SJCRH30 (cell line): ENCODE data around the gene MNX1. TPM values are rescaled to one million over a fixed set of nuclear protein-coding genes. Genes with fewer than 3 reads are reported as not detected.

Source experiments
- DNase-seq, 2 experiments: peaks; one replicate each; pipeline ENCODE4 v3.0.0-alpha.2; 2015 to 2020
- H3K27ac ChIP-seq: fragments of 250-450 bp; sonication (Bioruptor Pico); 2 replicates; pipeline ENCODE4 v1.5.1; 2020; ENCODE audit warnings: mild to moderate bottlenecking, moderate library complexity
- H3K27me3 ChIP-seq: fragments of 250-450 bp; sonication (Bioruptor Pico); 2 replicates; pipeline ENCODE4 v1.5.1; 2020; ENCODE audit warnings: mild to moderate bottlenecking, moderate library complexity
- H3K36me3 ChIP-seq: fragments of 250-450 bp; sonication (Bioruptor Pico); 2 replicates; pipeline ENCODE4 v1.5.1; 2020; ENCODE audit warnings: mild to moderate bottlenecking, moderate library complexity
- H3K4me1 ChIP-seq: fragments of 250-450 bp; sonication (Bioruptor Pico); 2 replicates; pipeline ENCODE4 v1.5.1; 2020; ENCODE audit warnings: mild to moderate bottlenecking, moderate library complexity
- H3K4me3 ChIP-seq: fragments of 250-450 bp; sonication (Bioruptor Pico); 2 replicates; pipeline ENCODE4 v1.5.1; 2020; ENCODE audit warnings: mild to moderate bottlenecking, moderate library complexity
- H3K9me3 ChIP-seq: fragments of 250-450 bp; sonication (Bioruptor Pico); replicated peaks from 2 replicates; pipeline ENCODE4 v1.5.1; 2020; ENCODE audit warnings: mild to moderate bottlenecking, moderate library complexity
- total RNA-seq: library from RNA; depleted of rRNA; stranded (reverse); fragments of >200 nt; shearing (Covaris generic); gene quantifications from 2 replicates; pipeline ENCODE4 v1.2.3, GENCODE V29; 2014

Gene MNX1
- total RNA-seq, 1 experiment from 2014 or later, result 4.4 TPM

GRCh38 chr7:157004521-157005455, 5.7 kb downstream of the MNX1 start:
- Histone ChIP-seq H3K27me3 (peaks cover 11% of the 10 kb centered on the region), H3K4me1 (peaks cover 3% of the 10 kb centered on the region), H3K36me3 (no peaks in the 10 kb centered on the region), H3K9me3 (0 out of 2 replicates have a peak, but pooled peaks cover 2% of the 10 kb centered on the region), H3K27ac (no peak overlapping the region), H3K4me3 (no peak overlapping the region)
- no peak for DNase-seq

GRCh38 chr7:157003756-157004520, 6.5 kb downstream of the MNX1 start:
- Histone ChIP-seq H3K4me1 (no peaks in the 10 kb centered on the region; the same call in 1 of the 2 replicates), H3K27me3 (peaks cover 5% of the 10 kb centered on the region), H3K27ac (no peak overlapping the region), H3K36me3 (no peaks in the 10 kb centered on the region), H3K4me3 (no peak overlapping the region), H3K9me3 (0 out of 2 replicates have a peak, but pooled peaks cover 2% of the 10 kb centered on the region)
- no peak for DNase-seq

GRCh38 chr7:157003445-157003755, 7.1 kb downstream of the MNX1 start:
- Histone ChIP-seq H3K4me3 (no peak overlapping the region), H3K9me3 (0 out of 2 replicates have a peak, but pooled peaks cover 2% of the 10 kb centered on the region), H3K27ac (no peak overlapping the region), H3K4me1 (no peaks in the 10 kb centered on the region), H3K27me3 (no peaks in the 10 kb centered on the region), H3K36me3 (no peaks in the 10 kb centered on the region)
- no peak for DNase-seq

- H3K4me3 ChIP-seq, result no peak overlapping the region
- no peaks in the 10 kb centered on the region for H3K4me1 ChIP-seq
- no peak overlapping the region for H3K27ac ChIP-seq
- DNase-seq, result no peak
- 0 out of 2 replicates have a peak, but pooled peaks cover 2% of the 10 kb centered on the region for H3K9me3 ChIP-seq
- no peaks in the 10 kb centered on the region for H3K27me3 ChIP-seq
- no peaks in the 10 kb centered on the region for H3K36me3 ChIP-seq
Measured at GRCh38 chr7:157002819-157003421, 7.5 kb downstream of the MNX1 start.

GRCh38 chr7:157001920-157002818, 8.3 kb downstream of the MNX1 start:
- Histone ChIP-seq H3K9me3 (0 out of 2 replicates have a peak, but pooled peaks cover 2% of the 10 kb centered on the region), H3K4me3 (no peak overlapping the region), H3K27ac (no peak overlapping the region), H3K4me1 (no peaks in the 10 kb centered on the region), H3K36me3 (no peaks in the 10 kb centered on the region), H3K27me3 (no peaks in the 10 kb centered on the region)
- DNase-seq, result no peak

GRCh38 chr7:157000741-157001653, 9.5 kb downstream of the MNX1 start:
- Histone ChIP-seq H3K27me3 (no peaks in the 10 kb centered on the region), H3K4me1 (no peaks in the 10 kb centered on the region), H3K36me3 (no peaks in the 10 kb centered on the region), H3K9me3 (0 out of 2 replicates have a peak, but pooled peaks cover 2% of the 10 kb centered on the region), H3K27ac (no peak overlapping the region), H3K4me3 (no peak overlapping the region)
- DNase-seq, result no peak

GRCh38 chr7:156999958-157000726, 10.3 kb downstream of the MNX1 start:
- H3K9me3 ChIP-seq, result 0 out of 2 replicates have a peak, but pooled peaks cover 2% of the 10 kb centered on the region
- H3K4me1 ChIP-seq, result no peaks in the 10 kb centered on the region
- peak overlapping the region; percentile 44 for H3K4me3 ChIP-seq
- no peak for DNase-seq
- no peak overlapping the region for H3K27ac ChIP-seq
- no peaks in the 10 kb centered on the region for H3K27me3 ChIP-seq
- H3K36me3 ChIP-seq, result no peaks in the 10 kb centered on the region

- no peaks in the 10 kb centered on the region for H3K9me3 ChIP-seq
- no peak overlapping the region for H3K27ac ChIP-seq
- no peak for DNase-seq
- H3K27me3 ChIP-seq, result peaks cover under 1% of the 10 kb centered on the region; the same call in 1 of the 2 replicates
- peak overlapping the region; percentile 27 for H3K4me3 ChIP-seq
- no peaks in the 10 kb centered on the region for H3K36me3 ChIP-seq
- H3K4me1 ChIP-seq, result peaks cover 1% of the 10 kb centered on the region; the same call in 1 of the 2 replicates
Measured at GRCh38 chr7:156998988-156999957, 11.2 kb downstream of the MNX1 start.

- H3K4me1 ChIP-seq, result peaks cover 3% of the 10 kb centered on the region; the same call in 1 of the 2 replicates
- H3K36me3 ChIP-seq, result no peaks in the 10 kb centered on the region
- peaks cover 7% of the 10 kb centered on the region; the same call in 1 of the 2 replicates for H3K27me3 ChIP-seq
- DNase-seq, result peak in 1 of 2 experiments; percentile 38
- H3K27ac ChIP-seq, result no peak overlapping the region
- H3K4me3 ChIP-seq, result no peak overlapping the region
- no peaks in the 10 kb centered on the region for H3K9me3 ChIP-seq
Measured at GRCh38 chr7:156994417-156994816, 16.0 kb downstream of the MNX1 start.

GRCh38 chr7:156993925-156994235, 16.6 kb downstream of the MNX1 start:
- no peak for DNase-seq
- Histone ChIP-seq H3K4me1 (peaks cover 3% of the 10 kb centered on the region; the same call in 1 of the 2 replicates), H3K27ac (no peak overlapping the region), H3K9me3 (no peaks in the 10 kb centered on the region), H3K36me3 (no peaks in the 10 kb centered on the region), H3K27me3 (peaks cover 7% of the 10 kb centered on the region; the same call in 1 of the 2 replicates), H3K4me3 (no peak overlapping the region)

- no peaks in the 10 kb centered on the region for H3K9me3 ChIP-seq
Measured at GRCh38 chr7:156993021-156993924, 17.2 kb downstream of the MNX1 start.

More at GRCh38 chr7:156993021-156993924, 17.2 kb downstream of the MNX1 start:
- no peak overlapping the region for H3K27ac ChIP-seq
- H3K4me1 ChIP-seq, result peaks cover 3% of the 10 kb centered on the region; the same call in 1 of the 2 replicates
- peaks cover 7% of the 10 kb centered on the region; the same call in 1 of the 2 replicates for H3K27me3 ChIP-seq
- no peaks in the 10 kb centered on the region for H3K36me3 ChIP-seq
- peak; percentile 45 to 55 for DNase-seq
- H3K4me3 ChIP-seq, result no peak overlapping the region; the same call in 1 of the 2 replicates
